HEK293 (cell line): ENCODE measurements around the gene CALCOCO2.

Experiments
- GLIS1 ChIP-seq: fragments of 450-650 bp; formaldehyde crosslinking; IDR thresholded peaks from 2 replicates; pipeline ENCODE4 v1.5.1; 2016; ENCODE audit warnings: missing biosample characterization, missing genetic modification characterization
- PRDM1 ChIP-seq: fragments of 450-650 bp; formaldehyde crosslinking; IDR thresholded peaks from 2 replicates; pipeline ENCODE4; 2016; ENCODE audit warnings: missing biosample characterization, missing genetic modification characterization
- SALL2 ChIP-seq: fragments of 450-650 bp; formaldehyde crosslinking; IDR thresholded peaks from 2 replicates; pipeline ENCODE4 v1.5.0; 2017; ENCODE audit warnings: missing biosample characterization, mild to moderate bottlenecking, missing genetic modification characterization, borderline replicate concordance
- SCRT1 ChIP-seq: fragments of 450-650 bp; formaldehyde crosslinking; IDR thresholded peaks from 2 replicates; pipeline ENCODE4 v1.5.1; 2016; ENCODE audit warnings: missing biosample characterization, missing genetic modification characterization, borderline replicate concordance
- SP2 ChIP-seq: fragments of 450-650 bp; formaldehyde crosslinking; IDR thresholded peaks from 2 replicates; pipeline ENCODE4 v1.5.1; 2016; ENCODE audit warnings: missing biosample characterization, missing genetic modification characterization
- TCF7L2 ChIP-seq: IDR thresholded peaks from 2 replicates; pipeline ENCODE4 v1.6.1; 2011; ENCODE audit warnings: low read depth, mild to moderate bottlenecking, inconsistent platforms, low read length, moderate library complexity, borderline replicate concordance
- ZBTB21 ChIP-seq: fragments of 450-650 bp; formaldehyde crosslinking; IDR thresholded peaks from 2 replicates; pipeline ENCODE4 v1.5.1; 2017; ENCODE audit warnings: missing biosample characterization, missing genetic modification characterization
- ZEB2 ChIP-seq: fragments of 450-650 bp; formaldehyde crosslinking; IDR thresholded peaks from 2 replicates; pipeline ENCODE4 v1.5.1; 2016; ENCODE audit warnings: missing biosample characterization, missing genetic modification characterization
- ZFP37 ChIP-seq: fragments of 450-650 bp; formaldehyde crosslinking; IDR thresholded peaks from 2 replicates; pipeline ENCODE4 v1.5.1; 2016; ENCODE audit warnings: missing biosample characterization, missing genetic modification characterization
- ZFP69B ChIP-seq: fragments of 450-650 bp; formaldehyde crosslinking; IDR thresholded peaks from 2 replicates; pipeline ENCODE4 v1.5.1; 2016; ENCODE audit warnings: missing biosample characterization, missing genetic modification characterization
- ZNF10 ChIP-seq: fragments of 450-650 bp; formaldehyde crosslinking; IDR thresholded peaks from 2 replicates; pipeline ENCODE4 v1.5.1; 2017; ENCODE audit warnings: missing biosample characterization, missing genetic modification characterization
- ZNF121 ChIP-seq: fragments of 450-650 bp; formaldehyde crosslinking; IDR thresholded peaks from 2 replicates; pipeline ENCODE4 v1.5.1; 2016; ENCODE audit warnings: missing biosample characterization, missing genetic modification characterization
- ZNF223 ChIP-seq: fragments of 450-650 bp; formaldehyde crosslinking; IDR thresholded peaks from 2 replicates; pipeline ENCODE4 v1.5.1; 2016; ENCODE audit warnings: missing biosample characterization, missing genetic modification characterization
- ZNF24 ChIP-seq: fragments of 450-650 bp; formaldehyde crosslinking; IDR thresholded peaks from 2 replicates; pipeline ENCODE4 v1.5.1; 2016; ENCODE audit warnings: missing biosample characterization, missing genetic modification characterization
- ZNF302 ChIP-seq: fragments of 450-650 bp; formaldehyde crosslinking; IDR thresholded peaks from 2 replicates; pipeline ENCODE4 v1.5.1; 2016; ENCODE audit warnings: missing biosample characterization, missing genetic modification characterization, low read depth
- ZNF394 ChIP-seq: fragments of 450-650 bp; formaldehyde crosslinking; IDR thresholded peaks from 2 replicates; pipeline ENCODE4 v1.5.1; 2016; ENCODE audit warnings: missing biosample characterization, missing genetic modification characterization, mild to moderate bottlenecking, moderate library complexity, borderline replicate concordance
- ZNF423 ChIP-seq: fragments of 450-650 bp; formaldehyde crosslinking; IDR thresholded peaks from 2 replicates; pipeline ENCODE4 v1.5.1; 2016; ENCODE audit warnings: missing biosample characterization, missing genetic modification characterization
- ZNF560 ChIP-seq: fragments of 450-650 bp; formaldehyde crosslinking; IDR thresholded peaks from 2 replicates; pipeline ENCODE4 v1.5.1; 2017; ENCODE audit warnings: missing biosample characterization, missing genetic modification characterization, borderline replicate concordance
- ZNF596 ChIP-seq: fragments of 450-650 bp; IDR thresholded peaks from 2 replicates; pipeline ENCODE4 v1.5.0; 2018; ENCODE audit warnings: missing biosample characterization, mild to moderate bottlenecking, missing genetic modification characterization, moderate library complexity
- ZNF600 ChIP-seq: fragments of 450-650 bp; formaldehyde crosslinking; IDR thresholded peaks from 2 replicates; pipeline ENCODE4 v1.5.1; 2016; ENCODE audit warnings: missing biosample characterization, missing genetic modification characterization
- ZNF624 ChIP-seq: fragments of 450-650 bp; formaldehyde crosslinking; IDR thresholded peaks from 2 replicates; pipeline ENCODE4 v1.5.1; 2017; ENCODE audit warnings: missing biosample characterization, missing genetic modification characterization
- ZNF76 ChIP-seq: fragments of 450-650 bp; formaldehyde crosslinking; IDR thresholded peaks from 2 replicates; pipeline ENCODE4; 2016; ENCODE audit warnings: low read depth, missing biosample characterization, missing genetic modification characterization, borderline replicate concordance
- ZNF785 ChIP-seq: fragments of 450-650 bp; formaldehyde crosslinking; IDR thresholded peaks from 2 replicates; pipeline ENCODE4 v1.5.1; 2016; ENCODE audit warnings: missing biosample characterization, missing genetic modification characterization
- ZNF843 ChIP-seq: fragments of 450-650 bp; formaldehyde crosslinking; IDR thresholded peaks from 2 replicates; pipeline ENCODE4 v1.5.1; 2016; ENCODE audit warnings: missing biosample characterization, missing genetic modification characterization
- ZXDB ChIP-seq: fragments of 450-650 bp; formaldehyde crosslinking; IDR thresholded peaks from 2 replicates; pipeline ENCODE4 v1.5.1; 2016; ENCODE audit warnings: missing biosample characterization, missing genetic modification characterization
- TF ChIP-seq, protein P1 (sequence below): fragments of 450-650 bp; formaldehyde crosslinking; IDR thresholded peaks from 2 replicates; pipeline ENCODE4 v1.5.1; 2016; ENCODE audit warnings: missing biosample characterization, missing genetic modification characterization
- TF ChIP-seq, protein P2 (sequence below): fragments of 450-650 bp; formaldehyde crosslinking; IDR thresholded peaks from 2 replicates; pipeline ENCODE4 v1.5.1; 2016; ENCODE audit warnings: missing biosample characterization, missing genetic modification characterization
- TF ChIP-seq, protein P3 (sequence below): fragments of 450-650 bp; formaldehyde crosslinking; IDR thresholded peaks from 2 replicates; pipeline ENCODE4 v1.5.1; 2016; ENCODE audit warnings: missing biosample characterization, missing genetic modification characterization
- TF ChIP-seq, protein P4 (sequence below): fragments of 450-650 bp; formaldehyde crosslinking; IDR thresholded peaks from 2 replicates; pipeline ENCODE4 v1.5.1; 2016; ENCODE audit warnings: missing biosample characterization, missing genetic modification characterization
- TF ChIP-seq, protein P5 (sequence below): fragments of 450-650 bp; formaldehyde crosslinking; IDR thresholded peaks from 2 replicates; pipeline ENCODE4 v1.5.1; 2016; ENCODE audit warnings: missing biosample characterization, missing genetic modification characterization

Gene CALCOCO2

DNA sequence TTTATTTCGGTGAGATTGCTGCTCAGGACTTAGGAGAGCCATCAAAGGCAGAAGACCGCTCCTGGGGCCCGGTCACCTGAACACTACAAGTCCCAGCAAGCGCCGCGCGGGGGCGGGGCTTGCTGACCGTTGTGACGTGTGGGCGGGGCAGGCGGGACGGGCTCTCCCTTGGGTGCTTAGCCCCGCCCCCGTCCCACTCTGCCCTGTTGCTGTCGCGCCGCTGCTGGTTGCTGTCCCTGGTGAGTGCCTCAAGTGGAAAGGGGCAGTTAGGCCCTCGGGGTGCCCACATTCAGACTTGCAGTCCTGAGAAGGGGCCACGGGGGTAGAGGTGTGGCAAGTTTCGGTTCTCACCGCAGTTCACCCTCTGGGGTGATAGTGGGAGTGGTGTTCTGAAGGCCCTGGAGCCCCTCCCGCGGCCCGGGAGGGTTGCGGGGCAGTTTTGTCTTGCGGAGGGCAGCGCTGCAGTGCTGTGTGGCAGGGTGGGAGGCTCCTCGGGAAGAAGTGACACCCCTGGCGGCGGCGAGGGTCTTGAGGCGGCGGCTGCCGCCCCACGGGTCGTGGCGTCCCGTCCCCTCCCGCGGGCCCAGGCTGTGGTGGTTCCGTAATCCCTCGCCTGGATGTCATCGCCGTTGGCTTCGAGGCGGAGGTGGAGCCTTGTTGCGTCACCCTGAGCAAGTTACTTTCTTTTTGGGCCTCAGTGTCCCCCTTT, at the start of gene CALCOCO2 (continued):
- TF ChIP-seq ZNF24, result peak; percentile 30; the same call in 1 of the 2 replicates
- no peak for TF ChIP-seq ZNF302 (tag by site-specific recombination)
- no peak for TF ChIP-seq ZNF223 (tag by site-specific recombination)
- peak; percentile 97 for TF ChIP-seq SCRT1 (tag by site-specific recombination)
- no peak for TF ChIP-seq PRDM1 (tag by site-specific recombination)
- TF ChIP-seq, protein P1, sequence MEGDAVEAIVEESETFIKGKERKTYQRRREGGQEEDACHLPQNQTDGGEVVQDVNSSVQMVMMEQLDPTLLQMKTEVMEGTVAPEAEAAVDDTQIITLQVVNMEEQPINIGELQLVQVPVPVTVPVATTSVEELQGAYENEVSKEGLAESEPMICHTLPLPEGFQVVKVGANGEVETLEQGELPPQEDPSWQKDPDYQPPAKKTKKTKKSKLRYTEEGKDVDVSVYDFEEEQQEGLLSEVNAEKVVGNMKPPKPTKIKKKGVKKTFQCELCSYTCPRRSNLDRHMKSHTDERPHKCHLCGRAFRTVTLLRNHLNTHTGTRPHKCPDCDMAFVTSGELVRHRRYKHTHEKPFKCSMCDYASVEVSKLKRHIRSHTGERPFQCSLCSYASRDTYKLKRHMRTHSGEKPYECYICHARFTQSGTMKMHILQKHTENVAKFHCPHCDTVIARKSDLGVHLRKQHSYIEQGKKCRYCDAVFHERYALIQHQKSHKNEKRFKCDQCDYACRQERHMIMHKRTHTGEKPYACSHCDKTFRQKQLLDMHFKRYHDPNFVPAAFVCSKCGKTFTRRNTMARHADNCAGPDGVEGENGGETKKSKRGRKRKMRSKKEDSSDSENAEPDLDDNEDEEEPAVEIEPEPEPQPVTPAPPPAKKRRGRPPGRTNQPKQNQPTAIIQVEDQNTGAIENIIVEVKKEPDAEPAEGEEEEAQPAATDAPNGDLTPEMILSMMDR (tag by site-specific recombination), result peak; percentile 85
- TF ChIP-seq SP2 (tag by site-specific recombination), result peak; percentile 84
- TF ChIP-seq ZNF785 (tag by site-specific recombination), result 0 out of 2 replicates have a peak, but pooled peaks have one; percentile 36
- peak; percentile 15; the same call in 1 of the 2 replicates for TF ChIP-seq ZNF10 (tag by site-specific recombination)
- peak; percentile 59; the same call in 1 of the 2 replicates for TF ChIP-seq ZEB2 (tag by site-specific recombination)
- TF ChIP-seq ZNF423 (tag by site-specific recombination), result peak; percentile 100
- peak; percentile 77; the same call in 1 of the 2 replicates for TF ChIP-seq TCF7L2
- peak; percentile 80 for TF ChIP-seq ZXDB
- no peak; the same call in 1 of the 2 replicates for TF ChIP-seq ZBTB21 (tag by site-specific recombination)
- TF ChIP-seq ZFP69B (tag by site-specific recombination), result peak; percentile 52; the same call in 1 of the 2 replicates
- TF ChIP-seq, protein P2, sequence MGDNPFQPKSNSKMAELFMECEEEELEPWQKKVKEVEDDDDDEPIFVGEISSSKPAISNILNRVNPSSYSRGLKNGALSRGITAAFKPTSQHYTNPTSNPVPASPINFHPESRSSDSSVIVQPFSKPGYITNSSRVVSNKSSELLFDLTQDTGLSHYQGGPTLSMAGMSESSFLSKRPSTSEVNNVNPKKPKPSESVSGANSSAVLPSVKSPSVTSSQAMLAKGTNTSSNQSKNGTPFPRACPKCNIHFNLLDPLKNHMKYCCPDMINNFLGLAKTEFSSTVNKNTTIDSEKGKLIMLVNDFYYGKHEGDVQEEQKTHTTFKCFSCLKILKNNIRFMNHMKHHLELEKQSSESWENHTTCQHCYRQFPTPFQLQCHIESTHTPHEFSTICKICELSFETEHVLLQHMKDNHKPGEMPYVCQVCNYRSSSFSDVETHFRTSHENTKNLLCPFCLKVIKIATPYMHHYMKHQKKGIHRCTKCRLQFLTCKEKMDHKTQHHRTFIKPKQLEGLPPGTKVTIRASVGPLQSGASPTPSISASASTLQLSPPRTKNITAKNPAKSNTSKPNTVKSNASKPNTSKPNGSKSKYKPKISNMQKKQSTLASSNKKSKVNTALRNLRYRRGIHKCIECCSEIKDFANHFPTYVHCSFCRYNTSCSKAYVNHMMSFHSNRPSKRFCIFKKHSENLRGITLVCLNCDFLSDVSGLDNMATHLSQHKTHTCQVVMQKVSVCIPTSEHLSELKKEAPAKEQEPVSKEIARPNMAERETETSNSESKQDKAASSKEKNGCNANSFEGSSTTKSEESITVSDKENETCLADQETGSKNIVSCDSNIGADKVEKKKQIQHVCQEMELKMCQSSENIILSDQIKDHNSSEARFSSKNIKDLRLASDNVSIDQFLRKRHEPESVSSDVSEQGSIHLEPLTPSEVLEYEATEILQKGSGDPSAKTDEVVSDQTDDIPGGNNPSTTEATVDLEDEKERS (tag by site-specific recombination), result no peak
- no peak for TF ChIP-seq SALL2
- TF ChIP-seq, protein P3, sequence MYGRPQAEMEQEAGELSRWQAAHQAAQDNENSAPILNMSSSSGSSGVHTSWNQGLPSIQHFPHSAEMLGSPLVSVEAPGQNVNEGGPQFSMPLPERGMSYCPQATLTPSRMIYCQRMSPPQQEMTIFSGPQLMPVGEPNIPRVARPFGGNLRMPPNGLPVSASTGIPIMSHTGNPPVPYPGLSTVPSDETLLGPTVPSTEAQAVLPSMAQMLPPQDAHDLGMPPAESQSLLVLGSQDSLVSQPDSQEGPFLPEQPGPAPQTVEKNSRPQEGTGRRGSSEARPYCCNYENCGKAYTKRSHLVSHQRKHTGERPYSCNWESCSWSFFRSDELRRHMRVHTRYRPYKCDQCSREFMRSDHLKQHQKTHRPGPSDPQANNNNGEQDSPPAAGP (tag by site-specific recombination), result peak; percentile 78
- no peak for TF ChIP-seq ZNF560 (tag by site-specific recombination)
- no peak for TF ChIP-seq ZNF394 (tag by site-specific recombination)
- TF ChIP-seq, protein P4, sequence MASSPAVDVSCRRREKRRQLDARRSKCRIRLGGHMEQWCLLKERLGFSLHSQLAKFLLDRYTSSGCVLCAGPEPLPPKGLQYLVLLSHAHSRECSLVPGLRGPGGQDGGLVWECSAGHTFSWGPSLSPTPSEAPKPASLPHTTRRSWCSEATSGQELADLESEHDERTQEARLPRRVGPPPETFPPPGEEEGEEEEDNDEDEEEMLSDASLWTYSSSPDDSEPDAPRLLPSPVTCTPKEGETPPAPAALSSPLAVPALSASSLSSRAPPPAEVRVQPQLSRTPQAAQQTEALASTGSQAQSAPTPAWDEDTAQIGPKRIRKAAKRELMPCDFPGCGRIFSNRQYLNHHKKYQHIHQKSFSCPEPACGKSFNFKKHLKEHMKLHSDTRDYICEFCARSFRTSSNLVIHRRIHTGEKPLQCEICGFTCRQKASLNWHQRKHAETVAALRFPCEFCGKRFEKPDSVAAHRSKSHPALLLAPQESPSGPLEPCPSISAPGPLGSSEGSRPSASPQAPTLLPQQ (tag by site-specific recombination), result peak; percentile 49
- TF ChIP-seq ZFP37 (tag by site-specific recombination), result no peak
- no peak for TF ChIP-seq ZNF624
- TF ChIP-seq ZNF843 (tag by site-specific recombination), result no peak
- TF ChIP-seq ZNF596 (tag by site-specific recombination), result no peak
- TF ChIP-seq ZNF76 (tag by site-specific recombination), result peak; percentile 84
- peak; percentile 52 for TF ChIP-seq ZNF600 (tag by site-specific recombination)
- peak; percentile 50 for TF ChIP-seq GLIS1 (tag by site-specific recombination)
- TF ChIP-seq, protein P5, sequence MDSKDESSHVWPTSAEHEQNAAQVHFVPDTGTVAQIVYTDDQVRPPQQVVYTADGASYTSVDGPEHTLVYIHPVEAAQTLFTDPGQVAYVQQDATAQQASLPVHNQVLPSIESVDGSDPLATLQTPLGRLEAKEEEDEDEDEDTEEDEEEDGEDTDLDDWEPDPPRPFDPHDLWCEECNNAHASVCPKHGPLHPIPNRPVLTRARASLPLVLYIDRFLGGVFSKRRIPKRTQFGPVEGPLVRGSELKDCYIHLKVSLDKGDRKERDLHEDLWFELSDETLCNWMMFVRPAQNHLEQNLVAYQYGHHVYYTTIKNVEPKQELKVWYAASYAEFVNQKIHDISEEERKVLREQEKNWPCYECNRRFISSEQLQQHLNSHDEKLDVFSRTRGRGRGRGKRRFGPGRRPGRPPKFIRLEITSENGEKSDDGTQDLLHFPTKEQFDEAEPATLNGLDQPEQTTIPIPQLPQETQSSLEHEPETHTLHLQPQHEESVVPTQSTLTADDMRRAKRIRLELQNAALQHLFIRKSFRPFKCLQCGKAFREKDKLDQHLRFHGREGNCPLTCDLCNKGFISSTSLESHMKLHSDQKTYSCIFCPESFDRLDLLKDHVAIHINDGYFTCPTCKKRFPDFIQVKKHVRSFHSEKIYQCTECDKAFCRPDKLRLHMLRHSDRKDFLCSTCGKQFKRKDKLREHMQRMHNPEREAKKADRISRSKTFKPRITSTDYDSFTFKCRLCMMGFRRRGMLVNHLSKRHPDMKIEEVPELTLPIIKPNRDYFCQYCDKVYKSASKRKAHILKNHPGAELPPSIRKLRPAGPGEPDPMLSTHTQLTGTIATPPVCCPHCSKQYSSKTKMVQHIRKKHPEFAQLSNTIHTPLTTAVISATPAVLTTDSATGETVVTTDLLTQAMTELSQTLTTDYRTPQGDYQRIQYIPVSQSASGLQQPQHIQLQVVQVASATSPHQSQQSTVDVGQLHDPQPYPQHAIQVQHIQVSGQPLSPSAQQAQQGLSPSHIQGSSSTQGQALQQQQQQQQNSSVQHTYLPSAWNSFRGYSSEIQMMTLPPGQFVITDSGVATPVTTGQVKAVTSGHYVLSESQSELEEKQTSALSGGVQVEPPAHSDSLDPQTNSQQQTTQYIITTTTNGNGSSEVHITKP, result peak; percentile 56
- peak; percentile 94 for TF ChIP-seq ZNF121
